Central memory CD8-positive, alpha-beta T cell (primary cell): ENCODE results near the gene ZNF423.
"Not testable (repeated sequence)": the region's sequence is repeated elsewhere in the genome, so short reads cannot be mapped to it uniquely, and the experiment has no call there.

Experiments used
- ATAC-seq: fragments of 150-1000 bp; cut with Tn5 transposase; replicated peaks from 2 replicates; pipeline ENCODE4 v1.10.0; 2022; ENCODE audit warnings: mild to moderate bottlenecking, moderate FRiP score, moderate number of reproducible peaks; ENCODE audit not compliant: poor library complexity, severe bottlenecking; ENCODE audit errors: extremely low read depth
- DNase-seq, 2 donors: peaks; one replicate each; pipeline ENCODE4 v3.0.0; 2021; ENCODE audit warnings: low spot score in 2 of 2
- H3K27ac Mint-ChIP-seq: one replicate; pipeline ENCODE4 v1.8.0; 2022; ENCODE audit warnings: low read depth, mild to moderate bottlenecking, moderate library complexity, mixed read lengths
- H3K27me3 Mint-ChIP-seq: one replicate; pipeline ENCODE4 v1.8.0; 2022; ENCODE audit warnings: mixed read lengths
- H3K36me3 Mint-ChIP-seq: one replicate; pipeline ENCODE4 v1.8.0; 2022; ENCODE audit warnings: mild to moderate bottlenecking, moderate library complexity, mixed read lengths; ENCODE audit not compliant: insufficient read depth
- H3K4me1 Mint-ChIP-seq: one replicate; pipeline ENCODE4 v1.8.0; 2022; ENCODE audit warnings: mixed read lengths
- H3K4me3 Mint-ChIP-seq: one replicate; pipeline ENCODE4 v1.8.0; 2022; ENCODE audit warnings: mild to moderate bottlenecking, moderate library complexity, mixed read lengths
- H3K9me3 Mint-ChIP-seq: one replicate; pipeline ENCODE4 v1.8.0; 2022; ENCODE audit warnings: mixed read lengths

ZNF423 gene

GRCh38 chr16:49562894-49563293, 293.0 kb downstream of the ZNF423 start:
- not testable (repeated sequence) for H3K4me3 Mint-ChIP-seq

GRCh38 chr16:49562228-49562627, 293.7 kb downstream of the ZNF423 start:
- no peak for ATAC-seq
- Mint-ChIP-seq H3K9me3 (no peaks in the 10 kb centered on the region), H3K4me1 (no peaks in the 10 kb centered on the region), H3K36me3 (peaks cover 2% of the 10 kb centered on the region), H3K4me3 (no peak overlapping the region), H3K27me3 (no peaks in the 10 kb centered on the region), H3K27ac (no peak overlapping the region)
- DNase-seq = no peak

More at GRCh38 chr16:49562894-49563293, 293.0 kb downstream of the ZNF423 start:
- H3K27me3 Mint-ChIP-seq, H3K9me3 Mint-ChIP-seq, H3K27ac Mint-ChIP-seq, H3K36me3 Mint-ChIP-seq, H3K4me1 Mint-ChIP-seq, ATAC-seq, DNase-seq: not testable (repeated sequence)

- no peaks in the 10 kb centered on the region for H3K36me3 Mint-ChIP-seq
- H3K27ac Mint-ChIP-seq = no peak overlapping the region
- no peak for DNase-seq
- no peak for ATAC-seq
- H3K9me3 Mint-ChIP-seq = no peaks in the 10 kb centered on the region
- no peaks in the 10 kb centered on the region for H3K4me1 Mint-ChIP-seq
- no peak overlapping the region for H3K4me3 Mint-ChIP-seq
- H3K27me3 Mint-ChIP-seq = no peaks in the 10 kb centered on the region
Observed at GRCh38 chr16:49560004-49560830, 295.7 kb downstream of the ZNF423 start.

- no peak for DNase-seq
- no peak for ATAC-seq
- peaks cover 7% of the 10 kb centered on the region for H3K27me3 Mint-ChIP-seq
- no peak overlapping the region for H3K4me3 Mint-ChIP-seq
- no peak overlapping the region for H3K27ac Mint-ChIP-seq
- H3K4me1 Mint-ChIP-seq = no peaks in the 10 kb centered on the region
- no peaks in the 10 kb centered on the region for H3K9me3 Mint-ChIP-seq
- H3K36me3 Mint-ChIP-seq = no peaks in the 10 kb centered on the region
Observed at GRCh38 chr16:49559242-49559641, 296.7 kb downstream of the ZNF423 start.

GRCh38 chr16:49558451-49558850, 297.5 kb downstream of the ZNF423 start:
- ATAC-seq = no peak
- Mint-ChIP-seq H3K36me3 (no peaks in the 10 kb centered on the region), H3K27me3 (peaks cover 13% of the 10 kb centered on the region), H3K9me3 (no peaks in the 10 kb centered on the region), H3K4me1 (no peaks in the 10 kb centered on the region), H3K27ac (no peak overlapping the region), H3K4me3 (no peak overlapping the region)
- DNase-seq = no peak

GRCh38 chr16:49556606-49557446, 299.1 kb downstream of the ZNF423 start:
- H3K4me1 Mint-ChIP-seq = no peaks in the 10 kb centered on the region
- DNase-seq (no peak), ATAC-seq (no peak)
- H3K27me3 Mint-ChIP-seq = peaks cover 13% of the 10 kb centered on the region
- H3K4me3 Mint-ChIP-seq = no peak overlapping the region
- no peak overlapping the region for H3K27ac Mint-ChIP-seq
- H3K36me3 Mint-ChIP-seq = no peaks in the 10 kb centered on the region
- no peaks in the 10 kb centered on the region for H3K9me3 Mint-ChIP-seq

GRCh38 chr16:49556249-49556605, 299.7 kb downstream of the ZNF423 start:
- H3K27me3 Mint-ChIP-seq = peaks cover 13% of the 10 kb centered on the region
- no peaks in the 10 kb centered on the region for H3K36me3 Mint-ChIP-seq
- no peak overlapping the region for H3K27ac Mint-ChIP-seq
- no peak overlapping the region for H3K4me3 Mint-ChIP-seq
- ATAC-seq = no peak
- no peak for DNase-seq
- H3K9me3 Mint-ChIP-seq = no peaks in the 10 kb centered on the region
- no peaks in the 10 kb centered on the region for H3K4me1 Mint-ChIP-seq

- Mint-ChIP-seq H3K27me3 (peaks cover 13% of the 10 kb centered on the region), H3K4me1 (no peaks in the 10 kb centered on the region), H3K4me3 (no peak overlapping the region), H3K36me3 (no peaks in the 10 kb centered on the region), H3K9me3 (no peaks in the 10 kb centered on the region), H3K27ac (no peak overlapping the region)
- no peak for ATAC-seq
- no peak for DNase-seq
Observed at GRCh38 chr16:49554681-49555080, 301.2 kb downstream of the ZNF423 start.

GRCh38 chr16:49552313-49552928, 303.5 kb downstream of the ZNF423 start:
- H3K9me3 Mint-ChIP-seq = no peaks in the 10 kb centered on the region
- H3K36me3 Mint-ChIP-seq = peaks cover 2% of the 10 kb centered on the region
- ATAC-seq (no peak), DNase-seq (no peak)
- H3K4me1 Mint-ChIP-seq = no peaks in the 10 kb centered on the region
- H3K27ac Mint-ChIP-seq = no peak overlapping the region
- H3K4me3 Mint-ChIP-seq = no peak overlapping the region
- H3K27me3 Mint-ChIP-seq = peaks cover 19% of the 10 kb centered on the region

- Mint-ChIP-seq H3K27ac (no peak overlapping the region), H3K27me3 (peaks cover 28% of the 10 kb centered on the region), H3K36me3 (peaks cover 2% of the 10 kb centered on the region), H3K4me1 (no peaks in the 10 kb centered on the region), H3K4me3 (no peak overlapping the region), H3K9me3 (no peaks in the 10 kb centered on the region)
- no peak for ATAC-seq
- DNase-seq = no peak
Observed at GRCh38 chr16:49550666-49551065, 305.2 kb downstream of the ZNF423 start.

GRCh38 chr16:49550140-49550539, 305.8 kb downstream of the ZNF423 start:
- H3K4me3 Mint-ChIP-seq = no peak overlapping the region
- DNase-seq (no peak), ATAC-seq (no peak)
- no peaks in the 10 kb centered on the region for H3K4me1 Mint-ChIP-seq
- peaks cover 2% of the 10 kb centered on the region for H3K36me3 Mint-ChIP-seq
- H3K9me3 Mint-ChIP-seq = no peaks in the 10 kb centered on the region
- peaks cover 28% of the 10 kb centered on the region for H3K27me3 Mint-ChIP-seq
- no peak overlapping the region for H3K27ac Mint-ChIP-seq

- Mint-ChIP-seq H3K36me3 (peaks cover 2% of the 10 kb centered on the region), H3K27ac (no peak overlapping the region), H3K4me1 (no peaks in the 10 kb centered on the region)
Observed at GRCh38 chr16:49548325-49548970, 307.5 kb downstream of the ZNF423 start.

More at GRCh38 chr16:49548325-49548970, 307.5 kb downstream of the ZNF423 start:
- no peak for ATAC-seq
- no peak for DNase-seq
- H3K4me3 Mint-ChIP-seq = no peak overlapping the region
- H3K27me3 Mint-ChIP-seq = peaks cover 25% of the 10 kb centered on the region
- no peaks in the 10 kb centered on the region for H3K9me3 Mint-ChIP-seq
